Endodermal cell (in vitro differentiated cells): ENCODE data around the gene FANCE. TPM values are rescaled to one million over a fixed set of nuclear protein-coding genes. Genes with fewer than 3 reads are reported as not detected.

Source experiments
- DNase-seq: peaks from one replicate; pipeline ENCODE4 v3.0.0-alpha.2; 2017
- H3K27ac ChIP-seq: 2 replicates; pipeline ENCODE4 v1.5.1; 2013; ENCODE audit warnings: mild to moderate bottlenecking, low read depth, low read length, moderate library complexity
- H3K27me3 ChIP-seq: 2 replicates; pipeline ENCODE4 v1.6.1; 2013; ENCODE audit warnings: mild to moderate bottlenecking, low read length, moderate library complexity; ENCODE audit not compliant: insufficient read depth, control insufficient read depth, poor library complexity, severe bottlenecking
- H3K36me3 ChIP-seq: 2 replicates; pipeline ENCODE4 v1.7.0; 2013; ENCODE audit warnings: mild to moderate bottlenecking, low read length, moderate library complexity; ENCODE audit not compliant: control insufficient read depth, insufficient read depth
- H3K4me1 ChIP-seq: one replicate; pipeline ENCODE4 v1.7.0; 2013; ENCODE audit warnings: low read length; ENCODE audit not compliant: control insufficient read depth, insufficient read depth
- H3K4me3 ChIP-seq: 2 replicates; pipeline ENCODE4 v1.5.1; 2013; ENCODE audit warnings: mild to moderate bottlenecking, low read length, moderate library complexity
- H3K9ac ChIP-seq: 2 replicates; pipeline ENCODE4 v1.6.1; 2013; ENCODE audit warnings: mild to moderate bottlenecking, low read length, moderate library complexity; ENCODE audit not compliant: poor library complexity, severe bottlenecking; ENCODE audit errors: extremely low read depth
- H3K9me3 ChIP-seq: 2 replicates; pipeline ENCODE4 v1.6.1; 2013; ENCODE audit warnings: mild to moderate bottlenecking, low read length, moderate library complexity; ENCODE audit not compliant: control insufficient read depth
- H3K27ac Mint-ChIP-seq: 2 replicates; pipeline ENCODE4 v1.8.0; 2020; ENCODE audit warnings: mixed read lengths
- H3K27me3 Mint-ChIP-seq: 2 replicates; pipeline ENCODE4 v1.8.0; 2021; ENCODE audit warnings: mild to moderate bottlenecking, mixed read lengths; ENCODE audit not compliant: insufficient read depth
- H3K36me3 Mint-ChIP-seq: 2 replicates; pipeline ENCODE4 v1.8.0; 2020; ENCODE audit warnings: low read depth, mixed read lengths
- H3K4me1 Mint-ChIP-seq: 2 replicates; pipeline ENCODE4 v1.8.0; 2020; ENCODE audit warnings: mixed read lengths
- H3K4me3 Mint-ChIP-seq: 2 replicates; pipeline ENCODE4 v1.8.0; 2020; ENCODE audit warnings: mild to moderate bottlenecking, moderate library complexity, mixed read lengths
- H3K9me3 Mint-ChIP-seq: 2 replicates; pipeline ENCODE4 v1.8.0; 2020; ENCODE audit warnings: mild to moderate bottlenecking, mixed read lengths
- WGBS, 2 experiments: methylation state at CpG; one replicate each; pipeline versions ENCODE4 v1.1.5 to v1.1.7; 2013; ENCODE audit warnings: missing lambda C conversion rate in 2 of 2, mixed read lengths in 1 of 2; ENCODE audit not compliant: insufficient coverage in 1 of 2, insufficient read length in 1 of 2; 5-methylcytosine and 5-hydroxymethylcytosine counted together
- total RNA-seq, 2 donors: library from RNA; stranded (reverse); fragmentation: NEBNext Ultra II Directional in 1 of 2; extraction: Animal tissue kit (Norgen Biotek cat#: 25700) in 1 of 2; gene quantifications; 2 replicates in 1 of 2; 3 replicates in 1 of 2; pipeline ENCODE4 v1.2.1, GENCODE V29; 2021
- TF ChIP-seq, protein P1 (sequence below): fragments of 200-600 bp; sonication (generic); conservative IDR thresholded peaks from 2 replicates; pipeline ENCODE4 v1.5.0; 2021; ENCODE audit warnings: antibody characterized with exemption, mild to moderate bottlenecking

The FANCE gene
- total RNA-seq, 2 donors from 2014 or later: 13.5 to 16.4 TPM

DNA sequence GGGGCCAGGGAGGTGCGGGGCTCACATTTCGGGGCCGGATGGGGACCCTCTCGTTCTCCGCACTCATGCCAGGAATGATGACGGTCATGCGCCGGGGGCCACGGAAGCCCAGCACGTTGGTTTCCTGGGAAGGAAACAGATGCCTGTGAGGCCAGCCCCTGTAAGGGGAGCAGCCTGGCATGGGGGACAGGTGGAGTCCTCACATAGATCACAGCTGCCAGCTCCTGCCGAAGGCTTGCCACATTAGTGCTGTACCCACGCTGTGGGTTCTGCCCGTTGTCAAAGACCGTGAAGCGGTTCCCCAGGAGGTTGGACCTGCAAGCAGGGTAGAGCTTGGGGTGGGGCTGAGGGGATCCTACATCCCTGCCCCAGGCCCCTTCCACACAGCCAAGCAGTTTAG is 51.4 kb downstream of the FANCE start:
- peaks cover 31% of the 10 kb centered on the region for H3K27me3 Mint-ChIP-seq
- H3K9me3 ChIP-seq: no peaks in the 10 kb centered on the region
- no peak overlapping the region for H3K4me3 Mint-ChIP-seq
- no peak overlapping the region for H3K27ac ChIP-seq
- DNase-seq: no peak
- H3K36me3 Mint-ChIP-seq: no peaks in the 10 kb centered on the region
- H3K9ac ChIP-seq: no peak overlapping the region
- H3K36me3 ChIP-seq: no peaks in the 10 kb centered on the region
- H3K4me1 ChIP-seq: peaks cover 3% of the 10 kb centered on the region
- TF ChIP-seq, protein P1, sequence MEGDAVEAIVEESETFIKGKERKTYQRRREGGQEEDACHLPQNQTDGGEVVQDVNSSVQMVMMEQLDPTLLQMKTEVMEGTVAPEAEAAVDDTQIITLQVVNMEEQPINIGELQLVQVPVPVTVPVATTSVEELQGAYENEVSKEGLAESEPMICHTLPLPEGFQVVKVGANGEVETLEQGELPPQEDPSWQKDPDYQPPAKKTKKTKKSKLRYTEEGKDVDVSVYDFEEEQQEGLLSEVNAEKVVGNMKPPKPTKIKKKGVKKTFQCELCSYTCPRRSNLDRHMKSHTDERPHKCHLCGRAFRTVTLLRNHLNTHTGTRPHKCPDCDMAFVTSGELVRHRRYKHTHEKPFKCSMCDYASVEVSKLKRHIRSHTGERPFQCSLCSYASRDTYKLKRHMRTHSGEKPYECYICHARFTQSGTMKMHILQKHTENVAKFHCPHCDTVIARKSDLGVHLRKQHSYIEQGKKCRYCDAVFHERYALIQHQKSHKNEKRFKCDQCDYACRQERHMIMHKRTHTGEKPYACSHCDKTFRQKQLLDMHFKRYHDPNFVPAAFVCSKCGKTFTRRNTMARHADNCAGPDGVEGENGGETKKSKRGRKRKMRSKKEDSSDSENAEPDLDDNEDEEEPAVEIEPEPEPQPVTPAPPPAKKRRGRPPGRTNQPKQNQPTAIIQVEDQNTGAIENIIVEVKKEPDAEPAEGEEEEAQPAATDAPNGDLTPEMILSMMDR: no peak
- 89 to 91% methylated on average over 8 to 15 of the region's 15 CpGs for WGBS, 2 experiments
- peaks cover 11% of the 10 kb centered on the region for H3K4me1 Mint-ChIP-seq
- H3K27me3 ChIP-seq: no peaks in the 10 kb centered on the region
- H3K9me3 Mint-ChIP-seq: no peaks in the 10 kb centered on the region
- H3K4me3 ChIP-seq: no peak overlapping the region
- no peak overlapping the region for H3K27ac Mint-ChIP-seq

DNA sequence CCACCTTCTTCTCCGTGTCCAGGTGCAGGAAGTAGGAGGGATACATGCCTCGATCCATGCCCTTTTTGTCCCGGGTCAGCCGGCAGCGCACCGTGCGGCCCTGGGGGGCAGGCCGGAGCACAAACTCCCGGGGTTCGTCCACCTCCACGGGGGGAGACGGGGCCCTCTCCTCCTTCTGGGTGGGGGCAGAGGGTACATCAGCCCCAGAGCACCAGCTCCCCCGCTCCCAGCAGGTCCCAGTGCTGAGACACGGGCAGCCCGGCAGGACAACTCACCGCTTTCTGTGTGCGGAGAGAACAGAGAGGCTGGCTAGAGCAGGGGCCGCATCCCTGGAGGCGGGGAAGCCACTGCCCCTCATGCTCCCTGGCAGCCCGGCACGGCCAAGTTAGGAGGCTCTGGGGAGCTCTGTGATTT is 53.9 kb downstream of the FANCE start:
- H3K4me1 Mint-ChIP-seq: peaks cover 2% of the 10 kb centered on the region

DNA sequence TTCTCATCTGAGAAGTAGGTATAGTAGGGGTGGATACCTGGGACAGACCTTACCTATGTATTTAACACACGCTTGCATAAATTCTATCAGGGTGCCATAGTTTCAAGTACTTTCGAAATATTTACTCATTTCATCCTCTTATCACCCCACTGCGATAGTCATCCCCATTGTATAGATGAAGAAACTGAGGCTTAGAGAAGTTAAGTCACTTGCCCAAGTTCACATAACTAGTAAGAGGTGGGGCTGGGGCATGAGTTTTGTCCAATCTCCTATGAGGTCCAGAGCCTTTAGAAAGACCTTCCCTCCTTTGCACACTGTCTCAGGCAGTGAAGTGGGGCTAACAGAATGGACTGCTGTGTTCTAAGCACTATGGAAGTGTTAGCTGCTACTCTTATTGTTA is 54.4 kb downstream of the FANCE start:
- Mint-ChIP-seq H3K9me3 (no peaks in the 10 kb centered on the region), H3K4me3 (no peak overlapping the region), H3K36me3 (no peaks in the 10 kb centered on the region), H3K27ac (no peak overlapping the region), H3K27me3 (peaks cover 27% of the 10 kb centered on the region), H3K4me1 (no peaks in the 10 kb centered on the region)
- 100% methylated on average over 2 of the region's 3 CpGs; no CpG with 5 or more reads in 1 of the 2 experiments for WGBS, 2 experiments
- H3K4me1 ChIP-seq: no peaks in the 10 kb centered on the region
- no peaks in the 10 kb centered on the region for H3K27me3 ChIP-seq
- TF ChIP-seq, protein P1: no peak
- H3K9me3 ChIP-seq: no peaks in the 10 kb centered on the region
- H3K4me3 ChIP-seq: no peak overlapping the region
- no peak for DNase-seq
- H3K36me3 ChIP-seq: no peaks in the 10 kb centered on the region
- H3K27ac ChIP-seq: no peak overlapping the region
- no peak overlapping the region for H3K9ac ChIP-seq

More for the DNA sequence above, 53.9 kb downstream of the FANCE start:
- no peaks in the 10 kb centered on the region for H3K36me3 Mint-ChIP-seq
- Histone ChIP-seq H3K4me3 (no peak overlapping the region), H3K9me3 (no peaks in the 10 kb centered on the region), H3K4me1 (no peaks in the 10 kb centered on the region), H3K36me3 (no peaks in the 10 kb centered on the region), H3K27ac (no peak overlapping the region), H3K9ac (no peak overlapping the region), H3K27me3 (no peaks in the 10 kb centered on the region)
- DNase-seq: peak; percentile 65
- TF ChIP-seq, protein P1: no peak
- WGBS, 2 experiments: 47 to 70% methylated on average over 8 to 21 of the region's 21 CpGs
- H3K4me3 Mint-ChIP-seq: peak overlapping the region; percentile 15
- peaks cover 27% of the 10 kb centered on the region for H3K27me3 Mint-ChIP-seq
- H3K9me3 Mint-ChIP-seq: no peaks in the 10 kb centered on the region
- H3K27ac Mint-ChIP-seq: no peak overlapping the region
